ENCODE measurements around the gene AGRN. TPM values are rescaled to one million over a fixed set of nuclear protein-coding genes. Genes with fewer than 3 reads are reported as not detected.

Gene AGRN
- total RNA-seq, 1 donor from 2014 or later: 35.7 TPM

DNA sequence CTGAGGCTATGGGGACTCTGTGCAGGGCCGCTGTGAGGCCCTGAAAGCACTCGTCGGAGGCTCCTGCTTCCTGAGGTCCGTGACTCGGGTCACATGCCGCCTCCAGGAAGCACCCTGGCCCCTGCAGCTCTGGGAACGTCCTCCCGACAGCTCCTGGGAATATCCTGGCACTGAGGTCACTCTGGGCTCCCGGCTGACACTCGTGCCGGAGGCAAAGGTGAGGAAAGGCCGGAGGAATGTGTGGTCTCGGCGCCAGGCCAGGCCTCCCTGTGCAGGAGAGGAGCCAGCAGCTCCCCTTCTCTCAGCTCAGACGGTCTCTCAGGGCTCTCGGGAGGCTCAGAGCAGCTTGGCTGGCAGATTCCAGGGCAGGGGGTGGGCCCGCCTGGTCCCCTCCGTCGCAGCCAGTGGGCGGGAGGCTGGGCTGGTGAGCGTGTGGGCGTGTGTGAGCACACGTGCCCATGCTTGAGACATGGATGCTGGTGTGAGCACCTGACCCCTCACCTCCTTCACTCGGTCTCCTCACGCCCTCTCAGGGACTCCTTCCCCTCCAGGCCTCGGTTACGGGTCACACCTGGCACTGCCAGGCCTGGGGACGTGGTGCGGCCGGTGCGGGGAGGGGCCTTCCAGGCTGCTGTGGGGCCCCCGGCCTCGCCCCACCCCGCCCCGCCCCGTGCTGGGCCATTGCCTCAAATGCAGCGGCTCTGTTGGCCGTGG, 59.6 kb downstream of the AGRN start:
- DNase-seq (ENCODE audit: low read depth in 2 of 2): peak; percentile 63 to 95

DNA sequence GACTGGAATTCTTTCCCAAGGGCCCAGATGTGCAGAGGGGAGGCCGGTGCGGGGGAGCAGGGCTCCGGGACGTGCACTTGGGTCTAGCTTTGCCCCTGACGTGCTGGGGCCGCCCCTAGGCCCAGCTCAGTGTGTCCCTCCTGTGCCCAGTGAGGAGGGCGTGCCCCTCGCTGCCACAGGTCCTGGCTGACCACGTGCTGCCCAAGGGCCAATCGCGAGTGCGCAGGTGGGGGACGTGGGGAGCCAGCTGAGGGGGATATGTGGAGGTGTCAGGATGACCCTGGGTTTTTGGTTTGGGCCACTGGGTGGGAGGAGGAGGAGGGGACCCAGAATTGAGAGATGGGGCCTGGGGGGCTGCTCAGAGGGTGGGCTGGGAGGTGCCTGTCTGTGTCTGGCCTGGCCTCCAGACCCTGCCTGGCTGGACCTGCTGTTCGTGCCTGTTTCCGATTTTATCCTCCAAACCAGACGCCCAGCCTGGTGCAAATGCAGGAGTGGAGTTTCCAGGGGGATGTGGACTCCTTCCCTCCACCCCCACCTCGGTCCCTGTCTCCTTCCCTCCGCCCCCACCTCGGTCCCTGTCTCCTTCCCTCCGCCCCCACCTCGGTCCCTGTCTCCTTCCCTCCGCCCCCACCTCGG, 60.3 kb downstream of the AGRN start:
- peak in 1 of 2 donors; percentile 77 for DNase-seq (ENCODE audit: low read depth in 2 of 2)

DNA sequence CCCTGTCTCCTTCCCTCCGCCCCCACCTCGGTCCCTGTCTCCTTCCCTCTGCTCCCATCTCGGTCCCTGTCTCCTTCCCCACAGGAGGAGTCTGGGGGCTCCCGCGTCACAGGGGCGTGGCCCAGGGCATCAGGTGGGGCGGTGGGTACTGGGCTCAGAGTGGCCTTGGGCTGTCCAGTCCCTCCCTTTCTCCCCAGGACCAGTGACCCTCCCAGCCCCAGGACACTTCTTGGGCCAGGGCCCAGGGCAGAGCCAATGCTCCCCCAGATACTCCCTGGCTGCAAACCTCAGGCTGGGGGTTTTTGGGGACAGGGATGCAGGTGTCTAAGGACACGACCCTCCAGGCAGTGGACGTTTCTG, 61.0 kb downstream of the AGRN start:
- no peak for DNase-seq (ENCODE audit: low read depth in 2 of 2)

DNA sequence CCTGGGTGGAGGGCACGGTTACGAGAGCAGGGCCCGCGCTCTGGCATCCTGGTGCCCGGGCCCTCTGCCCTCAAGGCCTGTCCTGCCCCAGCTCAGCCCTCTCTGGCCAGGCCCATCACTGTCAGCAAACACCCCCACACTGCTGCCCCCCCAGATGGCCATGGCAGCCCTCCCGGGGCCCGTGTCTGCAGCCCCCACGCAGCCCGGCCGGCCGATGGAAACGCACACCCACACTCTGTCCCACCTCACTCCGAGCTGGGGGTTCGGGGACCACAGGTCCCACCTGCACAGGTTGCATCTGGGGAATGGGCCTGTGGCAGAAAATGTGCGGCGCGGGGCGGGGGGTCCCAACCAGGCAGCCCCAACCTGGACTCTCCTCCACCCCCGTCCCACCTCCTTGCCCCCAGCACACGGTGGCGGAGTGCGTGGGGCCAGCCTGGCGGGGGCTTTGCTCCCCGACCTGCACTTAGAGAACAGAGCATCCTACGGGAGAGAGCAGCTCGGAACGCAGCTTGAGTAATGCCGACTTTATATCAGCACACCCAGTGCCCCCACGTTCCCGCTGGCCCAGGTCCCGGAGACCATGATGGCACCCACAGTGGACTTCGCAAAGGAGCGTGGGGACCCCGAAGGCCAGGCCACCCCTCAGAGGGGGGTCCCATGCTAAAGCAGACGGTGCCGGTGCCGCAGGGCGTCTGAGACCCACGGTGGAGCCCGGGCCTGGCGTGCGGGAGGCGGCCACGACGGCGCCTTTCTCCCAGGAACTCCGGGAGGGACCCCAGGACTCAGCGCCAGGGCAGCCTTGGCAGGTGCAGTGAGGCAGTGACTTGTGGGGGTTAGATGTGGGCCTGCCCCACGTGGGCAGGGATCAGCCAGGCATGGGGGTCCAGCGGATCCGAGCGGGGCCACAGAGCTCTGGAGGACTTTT, 61.7 kb downstream of the AGRN start:
- no peak for DNase-seq (ENCODE audit: low read depth in 2 of 2)

DNA sequence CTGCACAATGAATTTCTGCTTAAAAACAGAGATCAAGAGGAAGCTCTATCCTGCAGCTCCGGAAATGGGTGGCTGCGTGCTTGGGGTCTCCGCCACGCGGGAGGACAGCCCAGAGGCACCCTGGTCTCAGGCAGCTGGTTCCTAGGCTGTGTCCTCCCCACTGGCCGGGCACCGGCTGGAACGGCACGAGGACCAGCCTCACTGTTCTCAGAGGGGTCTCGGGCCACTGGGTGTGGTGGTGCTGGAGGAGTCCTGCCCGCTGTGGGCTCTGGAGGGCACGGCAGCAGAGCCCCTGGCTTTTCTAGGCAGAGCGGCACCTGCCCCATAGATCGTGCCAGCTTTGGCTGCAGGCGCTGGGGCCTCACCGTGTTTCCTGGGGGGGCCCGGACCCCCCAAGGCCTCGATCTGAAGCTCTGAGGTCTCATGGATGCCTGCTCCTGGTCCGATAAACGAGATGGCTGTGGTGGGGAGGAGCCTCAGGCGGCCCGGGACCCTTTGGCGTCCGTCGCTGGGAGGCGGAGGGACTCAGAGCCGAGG, 62.4 kb downstream of the AGRN start:
- DNase-seq (ENCODE audit: low read depth in 2 of 2): no peak

DNA sequence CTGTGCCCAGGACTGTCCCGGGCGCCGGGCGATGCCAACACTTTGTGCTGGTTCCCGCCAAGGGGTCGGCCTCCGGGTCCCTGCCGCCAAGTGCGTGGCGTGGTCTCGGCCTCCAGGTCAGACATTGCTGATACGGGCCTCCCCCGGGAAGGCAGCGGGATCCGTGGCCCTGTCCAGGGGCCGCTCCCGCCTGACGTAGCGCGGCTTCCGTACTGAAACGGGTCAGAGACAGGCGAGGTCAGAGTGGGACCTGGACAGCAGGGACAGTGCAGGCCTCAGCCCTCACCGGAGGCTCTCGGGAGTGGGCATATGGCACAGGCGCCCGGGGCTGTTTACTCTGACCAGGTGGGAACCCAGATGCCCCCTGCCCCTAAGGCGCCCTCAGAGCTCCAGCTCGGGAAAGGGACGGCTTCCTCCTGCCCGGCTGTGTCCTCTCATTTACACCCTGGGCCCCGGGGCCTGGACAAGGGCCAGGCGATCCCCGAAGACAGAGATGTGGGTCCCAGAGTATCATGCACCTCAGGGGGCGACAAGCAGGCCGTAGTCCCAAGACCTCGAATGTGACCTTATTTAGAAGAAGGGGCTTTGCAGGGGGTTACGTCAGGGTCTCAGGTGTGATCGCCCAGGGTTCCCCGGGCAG, 63.0 kb downstream of the AGRN start:
- DNase-seq (ENCODE audit: low read depth in 2 of 2): no peak

DNA sequence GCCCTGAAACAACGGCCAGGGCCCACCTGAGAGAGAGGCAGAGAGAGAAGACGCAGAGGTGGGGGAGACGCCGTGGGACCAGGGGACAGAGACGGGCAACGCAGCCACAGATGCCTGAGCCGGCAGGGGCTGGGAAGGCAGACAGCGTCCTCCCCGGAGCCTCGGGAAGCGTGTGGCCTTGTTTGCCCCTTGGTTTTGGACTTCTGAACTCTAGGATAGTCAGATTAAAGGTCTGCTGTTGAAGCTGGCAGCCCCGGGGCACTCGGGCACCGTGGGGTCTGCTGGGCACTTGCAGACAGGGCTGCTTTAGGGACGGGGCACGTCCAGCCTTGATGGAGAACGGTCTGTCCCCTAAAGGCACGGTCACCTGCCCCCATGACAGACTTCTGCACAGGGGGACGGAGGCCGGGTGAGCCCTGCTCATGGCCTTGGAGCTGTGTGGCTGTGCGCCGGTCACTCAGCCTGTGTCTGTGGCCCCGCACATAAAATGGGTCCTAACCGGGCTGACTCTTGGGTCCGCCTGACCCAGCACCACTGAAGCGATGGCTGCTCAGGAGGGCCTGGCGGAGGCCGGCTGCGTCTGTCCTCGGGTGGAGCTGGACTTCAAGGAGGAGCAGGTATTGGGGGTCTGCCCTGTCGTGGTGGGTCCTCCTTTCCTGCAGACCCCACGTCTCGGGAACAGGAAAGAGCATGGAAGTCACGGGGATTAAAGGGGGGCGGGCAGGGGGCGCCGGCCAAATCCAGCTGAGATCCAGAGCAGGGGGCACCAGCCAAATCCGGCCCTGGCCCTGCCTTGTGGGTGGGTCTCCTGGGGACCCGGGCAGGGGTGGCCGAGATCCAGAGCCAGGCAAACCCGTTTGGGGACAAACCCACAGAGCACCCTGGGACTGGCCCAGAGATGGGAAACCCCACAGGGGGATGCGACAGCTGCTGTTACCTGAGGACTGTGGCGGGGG, 63.8 kb downstream of the AGRN start:
- DNase-seq (ENCODE audit: low read depth in 2 of 2): no peak

DNA sequence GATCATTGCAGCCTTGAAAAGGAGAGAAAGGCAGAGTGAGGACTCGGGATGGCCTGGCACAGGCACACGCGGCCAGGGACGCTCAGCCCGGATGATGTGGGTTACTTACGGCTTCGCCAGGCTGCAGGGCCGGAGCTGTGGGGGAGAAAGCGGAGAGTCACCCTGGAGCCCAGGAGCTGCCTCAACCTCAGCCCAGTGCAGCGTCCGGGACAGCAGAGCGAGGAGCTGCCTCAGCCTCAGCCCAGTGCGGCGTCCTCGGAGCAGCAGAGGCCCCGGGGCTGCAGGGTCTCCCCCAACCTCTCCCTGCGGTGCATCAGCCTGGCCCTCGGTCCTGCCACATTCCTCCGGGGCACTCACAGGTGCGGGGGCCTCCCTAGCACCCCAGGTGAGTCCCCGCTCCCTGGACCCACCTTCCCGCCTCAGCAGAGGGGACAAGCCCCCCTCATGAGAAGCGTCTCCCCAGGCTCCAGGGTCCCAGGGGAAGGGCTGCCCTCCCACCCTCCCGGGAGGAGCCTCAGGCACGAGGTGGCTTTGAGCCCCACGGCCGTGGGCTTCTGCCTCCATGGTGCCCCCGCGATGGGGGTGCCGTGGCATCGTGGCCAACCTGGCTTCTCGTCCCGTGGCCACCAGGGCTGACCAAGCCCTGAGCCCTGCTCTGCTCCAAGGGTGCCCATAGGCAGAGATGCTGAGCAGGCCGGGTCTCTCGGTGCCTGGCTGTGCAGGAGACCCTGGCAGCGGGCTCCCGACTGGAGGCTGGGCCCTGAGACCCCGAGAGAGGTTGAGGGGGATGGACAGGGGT, 64.7 kb downstream of the AGRN start:
- DNase-seq (ENCODE audit: low read depth in 2 of 2): no peak

DNA sequence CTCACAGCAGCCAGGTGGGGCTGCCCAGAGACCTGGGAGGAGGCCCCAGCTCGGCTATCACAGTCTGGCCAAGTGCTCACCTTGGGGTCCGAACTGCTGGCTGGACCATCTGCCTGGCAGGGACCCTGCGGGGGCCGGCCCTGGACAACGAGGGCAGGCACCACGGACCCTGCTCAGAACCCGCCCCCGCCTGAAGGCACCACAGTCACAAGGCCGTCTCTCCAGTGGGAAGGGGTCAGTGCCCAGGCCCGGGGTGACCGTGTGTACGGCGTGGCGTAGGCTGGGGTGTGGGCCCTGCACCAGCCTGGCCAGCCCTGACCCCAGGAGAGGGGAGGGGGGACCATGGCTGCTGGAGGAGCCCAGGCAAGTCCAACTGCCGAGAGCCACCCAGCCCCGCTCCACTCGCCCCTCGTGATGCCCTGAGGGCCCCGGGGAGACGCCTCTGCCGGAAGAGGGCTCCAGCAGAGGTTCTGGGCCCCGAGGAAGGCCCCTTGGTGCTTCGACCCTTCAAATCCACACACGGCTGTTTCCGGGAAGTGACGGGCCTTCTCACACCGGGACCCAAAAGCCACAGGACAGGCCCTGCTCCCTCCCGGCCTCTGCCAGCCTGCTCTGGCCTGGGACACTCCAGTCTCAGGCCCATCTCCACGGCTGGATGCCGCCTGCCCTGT, 65.4 kb downstream of the AGRN start:
- DNase-seq (ENCODE audit: low read depth in 2 of 2): no peak

DNA sequence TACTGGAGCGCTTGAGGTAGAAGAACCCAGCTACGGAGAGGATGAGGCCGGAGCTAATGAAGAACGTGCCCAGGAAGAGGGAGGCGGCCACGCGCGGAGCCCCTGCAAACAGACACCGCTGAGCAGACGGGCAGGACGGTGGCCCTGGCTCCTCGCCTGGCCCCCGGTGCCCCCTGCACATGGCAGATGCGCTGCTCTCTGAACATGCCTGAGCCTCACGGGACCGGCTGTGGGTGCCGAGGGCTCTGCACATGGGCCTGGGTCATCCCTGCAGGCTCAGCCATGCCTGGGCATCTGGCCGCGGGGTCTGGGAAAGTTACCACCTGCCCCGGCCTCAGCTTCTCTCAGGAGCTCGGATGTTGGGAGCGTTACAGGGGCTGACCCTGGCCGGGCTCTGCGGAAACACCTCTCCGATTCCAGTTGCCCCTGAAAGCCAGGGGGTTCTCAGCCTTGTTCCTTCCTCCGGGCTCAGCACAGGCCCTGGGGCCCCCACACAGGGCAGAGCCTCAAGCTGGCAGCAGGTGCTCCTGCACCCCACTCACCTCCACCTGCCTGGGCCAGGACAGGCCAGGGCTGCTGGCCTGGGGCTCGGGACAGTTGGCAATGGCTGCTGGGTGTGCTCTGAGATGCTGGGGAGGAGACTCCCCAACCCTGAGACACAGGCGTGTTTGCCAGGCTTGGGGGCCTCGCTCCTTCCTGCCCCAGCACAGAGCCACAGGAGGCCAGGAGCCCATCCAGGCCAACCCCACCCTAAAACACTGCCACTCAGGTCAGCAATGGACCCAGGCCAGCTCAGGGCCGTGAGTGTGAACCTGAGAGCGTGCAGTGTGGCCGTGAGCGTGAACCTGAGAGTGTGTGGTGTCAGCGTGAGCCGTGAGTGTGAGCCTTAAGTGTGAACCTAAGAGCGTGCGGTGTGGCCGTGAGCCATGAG, 66.3 kb downstream of the AGRN start:
- DNase-seq (ENCODE audit: low read depth in 2 of 2): no peak

DNA sequence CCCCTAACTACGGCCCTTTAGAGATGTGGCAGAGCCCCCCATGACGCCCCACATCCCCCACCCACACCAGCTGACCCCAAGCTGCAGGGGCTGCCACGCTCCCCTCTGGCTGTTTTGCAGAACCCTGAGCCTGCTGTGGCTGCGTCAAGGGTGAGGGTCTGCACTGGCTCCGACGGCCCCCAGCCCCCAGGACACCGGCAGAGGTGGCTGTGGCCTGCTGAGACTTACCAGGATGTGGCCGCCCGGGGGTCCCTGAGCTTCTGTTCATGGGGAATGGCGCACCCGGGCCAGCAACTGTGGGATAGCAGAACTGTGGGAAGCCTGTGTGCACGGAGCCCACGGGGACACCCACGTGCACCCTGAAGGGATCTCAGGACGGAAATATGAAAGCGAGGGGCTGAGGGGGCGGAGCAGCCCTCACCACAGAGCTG, 67.0 kb downstream of the AGRN start:
- DNase-seq (ENCODE audit: low read depth in 2 of 2): no peak

DNA sequence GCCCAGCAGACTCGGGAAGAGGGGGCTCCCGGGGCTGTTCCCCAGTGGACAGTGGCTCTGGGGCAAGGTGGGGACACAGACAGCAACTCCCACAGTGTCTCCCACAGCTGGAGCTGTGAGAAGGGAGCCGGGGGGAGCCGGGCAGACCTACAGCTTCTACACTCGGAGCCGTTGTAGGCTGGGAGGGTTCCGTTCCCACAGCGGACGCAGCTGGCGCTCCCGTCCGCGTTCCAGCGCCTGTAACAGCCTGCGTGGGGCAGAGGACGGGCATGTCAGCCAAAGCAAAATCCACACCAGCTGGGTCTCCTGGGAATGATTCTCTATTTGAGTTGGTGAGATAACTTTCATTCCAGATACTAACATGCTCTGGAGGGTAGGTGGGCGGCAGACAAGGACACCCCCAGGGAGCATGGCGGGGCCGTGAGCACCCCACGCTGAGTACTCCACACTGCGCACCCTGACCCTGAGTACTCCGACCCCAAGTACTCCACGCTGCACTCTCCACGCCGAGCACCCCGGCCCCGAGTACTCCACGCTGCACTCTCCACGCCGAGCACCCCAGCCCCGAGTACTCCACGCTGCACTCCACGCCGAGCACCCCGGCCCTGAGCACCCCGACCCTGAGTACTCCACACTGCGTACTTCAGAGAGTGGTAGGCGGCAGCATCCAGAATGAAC, 67.6 kb downstream of the AGRN start:
- no peak for DNase-seq (ENCODE audit: low read depth in 2 of 2)

DNA sequence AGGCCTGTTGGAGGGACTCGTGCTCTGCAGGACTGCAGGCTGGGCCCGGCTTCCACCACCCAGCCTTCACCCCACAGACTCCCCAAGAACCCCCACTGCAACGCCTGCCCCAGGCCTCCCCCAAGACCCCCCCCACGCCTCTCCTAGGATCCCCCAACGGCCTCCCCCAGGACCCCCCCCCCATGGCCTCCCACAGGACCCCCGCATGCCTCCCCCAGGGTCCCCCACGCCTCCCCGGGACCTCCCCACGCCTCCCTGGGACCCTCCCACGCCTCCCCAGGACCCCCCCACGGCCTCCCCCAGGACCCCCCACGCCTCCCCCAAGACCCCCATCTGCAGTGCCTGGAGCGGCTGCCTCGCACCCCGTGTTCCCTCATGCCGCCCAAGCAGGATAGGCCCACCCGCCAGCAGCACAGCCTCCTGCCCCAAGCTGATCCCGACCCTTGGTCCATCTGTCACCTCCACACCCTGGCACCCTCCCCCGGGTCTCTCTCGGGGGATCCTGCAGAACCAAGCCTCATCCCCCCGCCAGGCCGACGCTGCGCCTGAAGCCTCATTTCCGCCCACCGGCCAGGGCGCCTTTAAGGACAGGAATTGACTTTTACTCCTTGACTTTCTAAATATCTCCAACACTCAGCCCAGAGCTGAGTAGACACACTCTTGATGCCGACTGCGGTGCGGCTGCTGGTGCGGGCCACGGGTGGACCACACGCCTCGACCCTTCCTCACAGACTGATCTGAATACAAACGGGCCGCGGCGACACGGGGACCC, 68.3 kb downstream of the AGRN start:
- no peak for DNase-seq (ENCODE audit: low read depth in 2 of 2)

DNA sequence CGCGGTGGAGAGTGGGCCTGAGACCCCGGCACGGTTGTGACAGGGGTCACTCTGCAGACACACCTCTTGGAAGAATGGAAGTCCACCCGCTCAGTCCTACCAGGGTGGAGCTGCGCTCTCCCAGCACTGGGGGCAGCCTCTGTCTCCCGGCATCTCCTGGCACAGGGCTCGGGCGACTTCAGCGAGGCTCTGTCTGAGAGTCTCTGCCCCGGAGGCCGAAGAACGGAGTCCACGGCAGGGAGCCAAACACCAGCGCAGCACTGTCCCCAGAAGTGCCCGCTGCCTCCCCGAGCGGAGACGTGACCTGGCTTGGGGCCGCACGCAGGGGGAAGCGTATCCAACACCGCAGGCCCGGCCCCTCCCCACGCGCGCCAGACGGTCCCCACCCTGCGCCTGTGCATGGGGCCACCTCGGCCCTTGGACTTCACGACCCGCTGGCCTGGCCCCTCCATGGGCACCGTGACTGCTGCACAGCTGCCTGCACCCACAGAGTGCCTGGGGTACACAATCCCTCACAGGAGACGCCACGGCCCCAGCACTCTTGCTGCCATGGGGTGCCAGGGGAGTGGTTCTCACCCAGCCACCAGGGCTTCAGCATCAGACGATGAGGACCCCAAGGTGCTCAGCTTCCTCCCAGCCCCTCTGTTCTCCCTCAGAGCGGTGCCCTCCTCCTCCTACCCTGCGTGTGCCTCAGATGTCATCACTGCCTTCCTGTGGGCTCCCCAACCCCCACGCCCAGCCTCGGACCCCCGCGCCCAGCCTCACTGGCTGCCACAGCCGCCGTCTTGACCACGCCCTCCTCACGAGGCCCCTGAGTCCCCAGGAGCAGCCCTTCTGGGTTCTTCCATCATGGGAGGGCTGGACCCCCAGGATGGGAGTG, 69.1 kb downstream of the AGRN start:
- no peak for DNase-seq (ENCODE audit: low read depth in 2 of 2)

DNA sequence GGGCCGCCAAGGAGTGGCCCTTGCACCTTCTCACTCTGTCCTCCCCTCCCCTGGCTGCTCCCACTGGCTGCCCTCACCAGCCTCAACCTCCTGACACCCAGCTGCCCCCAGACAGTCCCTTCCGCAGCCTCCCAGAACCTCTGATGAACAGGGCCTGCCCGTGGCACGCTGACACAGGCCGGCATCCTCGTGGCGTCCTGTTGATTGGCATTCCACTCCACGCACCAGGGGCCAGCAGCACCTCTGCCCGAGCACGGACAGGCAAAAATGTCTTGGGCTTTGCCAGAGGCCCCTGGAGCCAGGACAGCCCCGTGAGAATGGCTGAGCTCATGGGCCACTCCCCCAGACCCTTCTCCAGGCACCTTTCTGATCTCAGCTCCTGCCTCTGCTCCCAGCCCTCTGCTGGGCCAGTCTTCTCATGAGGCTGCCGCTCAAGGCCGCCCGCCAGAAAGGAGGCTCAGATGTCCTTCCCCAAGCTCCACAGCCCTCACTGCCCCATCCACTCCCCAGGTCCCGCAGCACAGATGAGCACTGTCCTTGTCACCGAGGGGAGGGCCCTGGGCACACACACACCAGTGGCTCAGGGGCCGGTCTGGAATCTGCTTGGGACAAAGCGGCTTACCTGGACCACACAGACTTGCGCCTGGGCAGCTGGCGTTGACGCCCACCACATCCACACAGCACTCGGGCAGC, 70.0 kb downstream of the AGRN start:
- DNase-seq (ENCODE audit: low read depth in 2 of 2): no peak

All from lung microvascular endothelial cell (primary cell).